22Rv1 (cell line): ENCODE results near the gene FICD.

Source experiments
- ZFX ChIP-seq: fragments of 450-650 bp; IDR thresholded peaks from 2 replicates; pipeline ENCODE4 v1.6.1; 2017; ENCODE audit warnings: antibody characterized with exemption, borderline replicate concordance
- TF ChIP-seq, protein P1 (sequence below): fragments of 450-650 bp; IDR thresholded peaks from 2 replicates; pipeline ENCODE4 v1.5.1; 2017; ENCODE audit warnings: mild to moderate bottlenecking

DNA sequence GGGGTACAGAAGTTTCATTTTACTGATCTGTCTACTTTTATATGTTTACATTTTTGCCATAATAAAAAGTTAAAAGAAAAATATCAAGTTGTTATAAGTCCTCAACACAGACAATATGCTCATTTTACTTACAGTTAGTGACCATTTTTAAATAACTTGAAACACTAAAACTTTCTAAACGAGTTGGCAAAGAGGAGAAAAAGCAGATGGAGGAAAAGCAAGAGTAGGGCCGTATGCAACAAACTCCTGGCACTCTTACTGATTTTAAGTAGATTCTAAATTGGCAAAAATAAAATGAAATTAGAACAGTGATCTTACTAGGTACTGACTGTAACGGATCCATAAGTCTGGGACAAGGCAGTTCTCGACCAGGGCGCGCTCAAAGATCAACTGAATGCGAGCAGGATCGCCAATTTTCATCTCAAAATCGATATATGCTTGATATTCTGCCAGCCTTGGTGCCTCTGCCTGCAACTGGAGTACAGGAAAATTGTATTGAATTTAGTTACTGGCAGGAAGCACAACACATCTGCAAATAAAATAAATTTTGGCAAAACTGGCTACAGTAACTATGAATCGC is 23.6 kb downstream of the FICD start:
- TF ChIP-seq, protein P1, sequence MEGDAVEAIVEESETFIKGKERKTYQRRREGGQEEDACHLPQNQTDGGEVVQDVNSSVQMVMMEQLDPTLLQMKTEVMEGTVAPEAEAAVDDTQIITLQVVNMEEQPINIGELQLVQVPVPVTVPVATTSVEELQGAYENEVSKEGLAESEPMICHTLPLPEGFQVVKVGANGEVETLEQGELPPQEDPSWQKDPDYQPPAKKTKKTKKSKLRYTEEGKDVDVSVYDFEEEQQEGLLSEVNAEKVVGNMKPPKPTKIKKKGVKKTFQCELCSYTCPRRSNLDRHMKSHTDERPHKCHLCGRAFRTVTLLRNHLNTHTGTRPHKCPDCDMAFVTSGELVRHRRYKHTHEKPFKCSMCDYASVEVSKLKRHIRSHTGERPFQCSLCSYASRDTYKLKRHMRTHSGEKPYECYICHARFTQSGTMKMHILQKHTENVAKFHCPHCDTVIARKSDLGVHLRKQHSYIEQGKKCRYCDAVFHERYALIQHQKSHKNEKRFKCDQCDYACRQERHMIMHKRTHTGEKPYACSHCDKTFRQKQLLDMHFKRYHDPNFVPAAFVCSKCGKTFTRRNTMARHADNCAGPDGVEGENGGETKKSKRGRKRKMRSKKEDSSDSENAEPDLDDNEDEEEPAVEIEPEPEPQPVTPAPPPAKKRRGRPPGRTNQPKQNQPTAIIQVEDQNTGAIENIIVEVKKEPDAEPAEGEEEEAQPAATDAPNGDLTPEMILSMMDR: no peak
- no peak for TF ChIP-seq ZFX
